CD4-positive, alpha-beta T cell treated with Interleukin-4 for 4 hours (primary cell): ENCODE results near the gene CST7.
A peak's percentile ranks its signal among the peaks of the same experiment; 100 is the strongest.

Experiments used
- DNase-seq: peaks from one replicate; pipeline ENCODE4 v3.0.0-alpha.2; 2020

The CST7 gene

DNA sequence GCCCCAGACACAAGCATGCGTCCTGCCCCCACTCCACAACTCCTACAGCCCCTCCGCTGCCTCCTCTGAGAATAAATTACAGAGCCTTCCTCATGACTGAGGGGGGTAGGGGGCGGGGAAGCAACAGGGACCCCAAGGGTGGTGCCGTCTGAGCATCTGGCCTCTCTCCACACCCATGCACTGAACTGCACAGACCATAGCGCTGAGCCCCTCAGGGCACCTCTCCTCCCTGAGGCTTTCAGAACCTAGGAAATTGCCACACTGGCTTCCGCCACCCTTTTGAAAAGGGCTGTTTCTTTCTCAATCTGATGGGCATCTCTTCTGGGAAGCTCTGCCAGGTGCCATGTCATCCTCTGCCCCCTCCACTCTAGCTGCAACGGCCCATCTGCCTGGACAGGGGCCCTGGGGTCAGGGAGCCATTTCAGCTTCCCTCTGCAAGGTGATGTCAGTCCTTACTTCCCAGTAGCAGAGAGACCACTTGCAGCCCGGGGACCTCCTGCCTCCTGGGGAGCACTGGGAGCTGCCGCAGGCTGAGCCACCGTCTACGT lies 2.5 kb downstream of the CST7 start:
- DNase-seq: no peak

DNA sequence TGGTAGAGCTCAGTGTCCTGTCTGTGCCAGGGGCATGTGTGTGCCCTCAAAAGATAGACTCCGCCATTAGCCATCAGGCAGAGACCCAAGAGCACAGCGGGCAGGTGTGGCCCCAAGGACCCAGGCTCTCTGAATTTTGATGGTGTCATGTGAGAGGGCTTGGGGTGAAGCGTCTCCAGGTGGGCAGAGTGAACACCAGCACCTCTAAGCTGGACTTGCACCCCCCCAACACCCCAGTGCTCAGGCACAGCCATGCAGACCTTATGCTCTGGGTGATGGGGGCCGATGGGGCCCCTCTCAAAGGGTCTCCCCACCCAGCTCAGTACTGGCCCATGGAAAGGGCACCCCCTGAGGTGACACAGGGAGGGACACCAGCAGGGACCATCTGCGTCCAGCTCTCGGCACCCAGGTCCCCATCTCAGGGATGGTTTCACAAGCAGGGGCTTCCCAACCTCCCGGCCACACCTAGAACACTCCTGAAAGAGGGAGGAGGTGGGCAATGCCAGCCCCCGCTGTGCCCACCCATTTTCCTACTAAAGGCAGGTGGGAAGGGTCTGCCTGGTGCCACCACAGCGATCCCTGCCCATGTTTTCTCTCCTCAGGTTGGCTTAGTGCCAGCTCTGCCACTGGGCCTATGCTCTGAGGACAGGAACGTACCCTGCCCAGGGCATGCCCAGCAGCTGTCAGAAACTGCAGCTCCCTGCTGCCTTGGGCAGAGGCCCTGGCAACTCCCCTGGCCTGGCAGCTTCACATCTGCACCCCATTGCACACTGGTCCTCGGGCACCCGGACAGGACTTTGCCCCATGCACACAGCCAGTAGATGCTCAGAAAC lies 3.5 kb downstream of the CST7 start:
- no peak for DNase-seq

DNA sequence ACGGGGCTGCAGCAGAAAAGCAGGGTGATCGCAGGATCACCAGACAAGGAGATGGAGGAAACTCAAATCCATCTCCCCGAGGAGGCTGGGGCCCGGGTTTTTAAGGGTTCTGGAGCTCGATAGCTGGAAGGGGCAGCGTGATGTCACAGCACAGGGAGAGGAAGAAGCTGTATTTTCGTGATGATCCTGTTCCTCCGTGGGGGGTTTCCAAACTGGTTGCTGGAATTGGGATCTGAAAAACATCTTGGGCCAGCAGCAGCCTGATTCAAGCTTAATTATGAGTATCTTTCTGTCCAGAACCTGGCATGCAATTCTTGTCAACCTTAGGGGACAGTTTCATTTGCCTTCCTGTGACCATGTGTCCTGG lies 4.1 kb downstream of the CST7 start:
- no peak for DNase-seq

- peak; percentile 34 for DNase-seq
Measured at GRCh38 chr20:24953621-24954133, 4.6 kb downstream of the CST7 start.

- no peak for DNase-seq
Measured at GRCh38 chr20:24954151-24954550, 5.1 kb downstream of the CST7 start.

DNA sequence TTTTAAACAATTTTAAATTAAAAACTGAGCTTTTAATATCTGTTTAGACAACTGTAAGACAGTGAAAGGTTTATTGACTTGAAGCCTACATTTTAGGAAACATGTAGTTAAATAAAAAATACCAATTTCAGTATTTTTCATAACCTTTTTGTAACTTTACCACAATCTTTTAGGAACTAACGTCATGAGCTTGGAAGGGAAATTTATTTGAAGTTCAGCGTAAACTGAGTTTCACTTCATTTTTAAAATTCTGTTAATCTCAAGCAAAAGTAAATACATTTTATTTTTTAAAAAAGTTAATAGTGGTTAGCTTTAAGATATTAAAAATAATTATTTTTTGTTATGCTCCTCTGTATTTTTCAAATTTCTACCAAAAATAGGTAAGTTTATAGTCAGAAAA lies 5.5 kb downstream of the CST7 start:
- DNase-seq: no peak

GRCh38 chr20:24955045-24955444 lies 6.0 kb downstream of the CST7 start:
- peak; percentile 24 for DNase-seq

- no peak for DNase-seq
Measured at GRCh38 chr20:24956001-24956841, 7.2 kb downstream of the CST7 start.

DNA sequence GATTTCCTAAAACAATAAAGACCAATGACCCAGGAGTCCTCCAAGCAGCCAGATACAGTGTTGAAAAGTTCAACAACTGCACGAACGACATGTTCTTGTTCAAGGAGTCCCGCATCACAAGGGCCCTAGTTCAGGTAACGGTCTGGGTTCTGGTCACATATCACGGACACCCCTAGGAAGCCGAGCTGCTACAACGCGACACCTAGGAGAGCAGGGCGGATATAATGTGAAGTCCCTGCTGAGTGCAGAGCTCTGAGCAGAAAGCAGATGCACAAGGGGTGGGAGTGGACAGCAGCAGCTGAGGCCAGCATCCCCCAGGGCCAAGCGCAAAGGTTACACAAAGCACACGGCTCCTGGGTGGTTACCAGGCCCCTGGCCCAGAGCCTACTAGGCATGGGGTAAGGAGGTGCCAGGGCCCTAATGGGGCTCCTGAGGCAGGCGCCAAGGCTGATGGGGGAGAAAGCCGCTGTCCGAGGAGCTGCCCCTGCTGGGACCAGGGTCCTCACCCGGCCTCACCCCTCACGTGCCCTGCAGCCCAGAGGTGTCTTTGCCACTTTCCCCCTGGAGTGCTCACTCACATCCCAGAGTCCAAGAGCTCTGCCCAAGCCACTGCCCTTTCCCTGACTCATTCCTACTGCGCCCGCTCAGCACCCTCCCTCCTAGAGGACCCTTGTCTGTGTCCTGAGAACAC lies 8.4 kb downstream of the CST7 start:
- DNase-seq: no peak

DNA sequence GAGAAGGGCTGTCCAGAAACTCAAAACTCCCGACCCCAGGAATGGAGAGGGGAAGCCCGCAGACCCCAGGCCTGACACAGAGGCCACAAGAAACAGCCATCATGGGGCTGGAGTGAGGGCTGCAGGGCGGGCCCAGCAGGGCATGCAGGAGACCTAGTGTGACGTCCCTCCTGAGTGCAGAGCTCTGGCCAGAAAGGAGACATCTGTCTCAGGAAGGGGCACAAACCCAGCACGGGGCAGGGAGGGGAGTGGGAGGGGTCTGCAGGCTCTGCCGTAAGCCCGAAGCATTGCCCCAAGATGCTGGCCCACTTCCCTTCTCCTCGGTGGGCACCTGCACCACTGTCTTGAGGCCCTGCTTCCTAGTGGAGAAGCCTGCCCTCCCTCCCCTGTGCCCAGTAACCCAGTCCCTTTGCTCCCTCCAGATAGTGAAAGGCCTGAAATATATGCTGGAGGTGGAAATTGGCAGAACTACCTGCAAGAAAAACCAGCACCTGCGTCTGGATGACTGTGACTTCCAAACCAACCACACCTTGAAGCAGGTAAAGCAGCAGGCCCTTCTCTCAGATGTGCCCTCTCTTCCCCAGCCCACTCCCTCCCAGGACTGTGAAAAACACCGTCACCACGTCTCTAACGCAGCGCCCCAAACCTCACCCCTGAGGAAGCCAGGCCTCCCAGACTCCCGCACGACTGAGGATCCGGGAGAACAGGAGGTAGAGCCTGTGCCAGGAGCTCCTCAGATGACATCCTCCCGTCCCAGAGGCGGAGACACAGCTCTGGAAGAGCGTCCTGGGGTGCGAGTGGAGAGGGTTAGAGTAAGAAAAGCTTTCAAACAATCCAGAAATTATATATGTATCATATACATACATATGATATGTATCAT lies 9.7 kb downstream of the CST7 start:
- no peak for DNase-seq

GRCh38 chr20:24959591-24960301 lies 10.7 kb downstream of the CST7 start:
- DNase-seq: no peak

DNA sequence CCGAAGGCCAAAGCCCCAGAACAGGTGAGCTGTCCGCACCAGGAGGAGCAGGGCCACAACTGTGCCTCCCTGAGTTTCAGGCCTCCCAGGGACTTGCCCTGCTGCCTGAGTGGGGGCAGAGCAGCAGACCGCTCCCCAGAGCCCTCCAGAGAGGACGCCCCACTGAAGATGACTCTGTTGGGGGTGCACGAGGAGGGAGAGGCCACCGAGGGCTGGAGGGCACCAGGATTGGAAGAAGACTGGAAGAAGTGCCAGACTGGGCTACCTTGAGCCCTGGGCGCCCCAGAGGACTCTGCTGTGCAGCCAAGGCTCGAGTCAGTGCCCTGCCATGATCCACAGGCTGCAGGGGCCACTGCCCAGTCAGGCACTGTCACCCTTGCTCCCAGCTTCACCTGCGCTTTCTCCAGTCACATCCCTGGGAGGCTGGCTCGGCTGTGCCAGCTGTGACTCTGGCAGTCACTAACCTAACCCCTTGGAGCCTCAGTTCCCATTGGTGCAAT lies 11.3 kb downstream of the CST7 start:
- no peak for DNase-seq

- peak; percentile 79 for DNase-seq
Measured at GRCh38 chr20:24960861-24961260, 11.8 kb downstream of the CST7 start.

GRCh38 chr20:24961384-24962181 lies 12.5 kb downstream of the CST7 start:
- no peak for DNase-seq

DNA sequence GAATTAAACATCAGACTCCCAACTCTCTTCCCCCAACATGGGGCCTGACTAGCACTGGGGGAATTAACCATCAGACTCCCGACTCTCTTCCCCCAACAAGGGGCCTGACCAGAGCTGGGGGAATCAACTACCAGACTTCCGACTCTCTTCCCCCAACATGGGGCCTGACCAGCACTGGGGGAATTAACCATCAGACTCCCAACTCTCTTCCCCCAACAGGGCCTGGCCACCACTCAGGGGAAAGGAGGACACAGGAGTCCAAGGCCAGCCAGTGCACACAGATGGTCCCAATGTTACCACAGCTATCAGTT lies 13.1 kb downstream of the CST7 start:
- no peak for DNase-seq

GRCh38 chr20:24962510-24962909 lies 13.4 kb downstream of the CST7 start:
- DNase-seq: no peak

DNA sequence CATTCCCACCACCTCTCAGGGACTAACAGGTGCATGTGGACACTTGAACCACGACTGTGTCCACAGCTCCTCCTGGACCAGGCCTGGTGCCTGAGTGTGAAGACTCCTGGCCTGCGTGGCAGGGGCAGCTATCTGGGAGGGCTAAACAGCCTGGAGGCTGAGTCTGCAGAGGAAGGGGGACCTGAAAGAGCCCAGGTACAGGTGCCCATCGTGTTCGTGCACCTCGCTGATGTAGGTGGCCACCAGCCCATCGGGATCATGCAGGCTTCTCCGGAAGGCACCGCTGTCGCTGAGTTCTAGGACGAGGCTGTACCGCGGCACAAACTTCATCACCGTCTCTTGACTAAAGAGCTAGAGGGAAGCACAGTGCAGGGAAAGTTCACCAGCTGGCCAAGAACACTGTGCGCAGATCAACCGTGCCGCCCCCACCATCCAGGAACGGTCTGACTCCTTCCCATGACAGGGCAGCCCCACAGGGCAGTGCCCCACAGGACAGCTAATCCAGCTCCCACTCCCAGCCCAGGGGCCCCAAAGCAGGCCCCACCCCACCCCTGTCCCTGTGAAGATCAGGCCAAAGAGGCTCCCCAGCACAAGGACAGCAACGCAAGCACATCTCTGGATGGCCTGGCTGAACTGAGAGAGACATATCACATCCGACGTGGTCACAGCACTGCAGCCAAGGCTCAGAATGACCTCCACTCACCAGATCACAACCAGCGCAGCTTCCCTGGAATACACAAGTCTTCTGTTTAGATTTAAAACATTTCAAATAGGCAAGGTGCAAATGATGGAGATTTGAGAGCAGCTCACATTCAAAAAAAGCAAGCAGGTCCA lies 14.8 kb downstream of the CST7 start:
- no peak for DNase-seq

- DNase-seq: no peak
Measured at GRCh38 chr20:24964506-24964840, 15.4 kb downstream of the CST7 start.

DNA sequence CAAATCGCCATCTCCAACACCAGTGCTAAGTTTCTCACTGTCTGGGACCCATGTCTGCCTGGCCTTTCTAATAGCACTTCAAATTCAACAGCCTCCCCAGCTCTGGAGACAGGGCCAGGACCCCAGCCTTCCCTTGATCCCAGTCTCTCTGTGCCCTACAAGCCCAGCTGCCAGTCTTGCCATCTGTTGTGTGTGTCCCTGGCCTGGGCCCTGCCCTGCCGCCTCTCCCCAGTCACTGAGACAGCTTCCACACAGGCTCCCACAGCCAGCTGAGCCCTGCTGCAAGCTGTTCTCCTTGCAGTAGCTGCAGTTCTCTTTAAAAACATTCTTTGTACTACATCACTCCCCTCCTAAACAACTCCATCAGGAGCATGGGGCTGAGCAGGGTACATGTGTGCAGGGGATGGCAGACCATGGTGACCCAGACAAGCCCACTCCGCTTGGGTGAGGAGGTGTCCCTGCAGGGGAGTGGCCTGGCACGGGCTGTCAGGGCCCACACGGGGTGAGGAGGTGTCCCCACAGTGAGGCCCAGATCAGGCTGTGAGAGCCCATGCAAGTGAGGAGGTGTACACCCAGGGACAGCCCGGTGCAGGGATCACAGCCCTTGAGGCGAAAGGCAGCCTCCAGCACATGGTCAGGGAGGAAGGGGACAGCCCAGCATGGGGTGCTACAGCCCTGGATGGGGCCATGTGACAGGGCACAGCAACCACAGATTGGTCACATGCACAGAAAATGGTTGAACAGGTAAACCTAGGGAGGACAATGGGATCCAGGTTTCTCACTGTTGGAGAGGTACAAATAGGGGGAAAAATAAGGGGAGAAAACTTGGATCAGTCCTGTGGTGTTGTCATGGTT lies 16.2 kb downstream of the CST7 start:
- no peak for DNase-seq
